Right ventricle myocardium inferior (tissue), 1 donor: ENCODE data around the gene GPR143. TPM values are rescaled to one million over a fixed set of nuclear protein-coding genes. Genes with fewer than 3 reads are reported as not detected.

ENCODE experiments used
- ATAC-seq: fragments of 200-7000 bp; cut with Tn5 transposase; one replicate; pipeline ENCODE4 v1.9.1; 2020; ENCODE audit warnings: mild to moderate bottlenecking, moderate library complexity
- DNase-seq: peaks from one replicate; pipeline ENCODE4 v3.0.0; 2021; ENCODE audit errors: missing footprints
- intact Hi-C: fragments of 100-400 bp; cut with DNase I; formaldehyde crosslinking; loops from one replicate; pipeline ENCODE4 v1.11.0; 2022
- total RNA-seq: library from RNA; stranded (reverse); fragmentation: NEBNext Ultra II Directional; extraction: Animal tissue kit (Norgen Biotek cat#: 25700); gene quantifications from one replicate; pipeline ENCODE4 v1.2.1, GENCODE V29; 2021
- donor health status: DM: no; HTN: yes; CAD: no; lungs with severe emphysema.

GPR143 gene
- total RNA-seq, 1 donor from 2014 or later, result not detected

GRCh38 chrX:9729171-9729885 is 36.3 kb downstream of the GPR143 start:
- no peak for DNase-seq
- intact Hi-C loops, result no loop called here
- no peak for ATAC-seq

- ATAC-seq, result no peak
- intact Hi-C loops, result no loop called here
- DNase-seq, result no peak
Measured at GRCh38 chrX:9728261-9728660, 37.4 kb downstream of the GPR143 start.

GRCh38 chrX:9724711-9725110 is 40.9 kb downstream of the GPR143 start:
- DNase-seq (no peak), ATAC-seq (no peak)
- intact Hi-C loops, result no loop called here

- intact Hi-C loops, result no loop called here
- DNase-seq, result no peak
Measured at GRCh38 chrX:9717376-9717775, 48.3 kb downstream of the GPR143 start.

GRCh38 chrX:9710332-9710731 is 55.3 kb downstream of the GPR143 start:
- intact Hi-C loops, result no loop called here
- DNase-seq (no peak), ATAC-seq (no peak)

More at GRCh38 chrX:9717376-9717775, 48.3 kb downstream of the GPR143 start:
- ATAC-seq, result no peak

GRCh38 chrX:9708923-9709553 is 56.6 kb downstream of the GPR143 start:
- ATAC-seq (peak; percentile 59), DNase-seq (peak; percentile 85)
- intact Hi-C loops, result loop anchor here (2.0 kb wide), 1 partner anchor 738 kb away; no protein-coding TSS in a partner anchor

GRCh38 chrX:9708086-9708485 is 57.6 kb downstream of the GPR143 start:
- no peak for DNase-seq
- intact Hi-C loops, result loop anchor here (2.0 kb wide), 1 partner anchor 737 kb away; no protein-coding TSS in a partner anchor
- no peak for ATAC-seq

GRCh38 chrX:9707306-9708033 is 58.2 kb downstream of the GPR143 start:
- no peak for DNase-seq
- no peak for ATAC-seq
- intact Hi-C loops, result loop anchor here (2.0 kb wide), 1 partner anchor 737 kb away; no protein-coding TSS in a partner anchor

- ATAC-seq, result no peak
- DNase-seq, result no peak
- intact Hi-C loops, result no loop called here
Measured at GRCh38 chrX:9706421-9706820, 59.2 kb downstream of the GPR143 start.

GRCh38 chrX:9704876-9705465 is 60.7 kb downstream of the GPR143 start:
- no peak for DNase-seq
- intact Hi-C loops, result no loop called here
- ATAC-seq, result no peak

GRCh38 chrX:9703406-9703805 is 62.2 kb downstream of the GPR143 start:
- intact Hi-C loops, result no loop called here
- DNase-seq, result no peak
- ATAC-seq, result no peak

- DNase-seq, result no peak
- no peak for ATAC-seq
- intact Hi-C loops, result no loop called here
Measured at GRCh38 chrX:9701790-9702189, 63.9 kb downstream of the GPR143 start.

- DNase-seq (no peak), ATAC-seq (no peak)
- intact Hi-C loops, result no loop called here
Measured at GRCh38 chrX:9700555-9700954, 65.1 kb downstream of the GPR143 start.

GRCh38 chrX:9698576-9698975 is 67.1 kb downstream of the GPR143 start:
- ATAC-seq, result no peak
- intact Hi-C loops, result no loop called here

GRCh38 chrX:9693307-9694001 is 72.2 kb downstream of the GPR143 start:
- ATAC-seq, result no peak
- intact Hi-C loops, result no loop called here

More at GRCh38 chrX:9698576-9698975, 67.1 kb downstream of the GPR143 start:
- no peak for DNase-seq

GRCh38 chrX:9690046-9690445 is 75.6 kb downstream of the GPR143 start:
- DNase-seq (no peak), ATAC-seq (no peak)
- intact Hi-C loops, result no loop called here

More at GRCh38 chrX:9693307-9694001, 72.2 kb downstream of the GPR143 start:
- DNase-seq, result no peak

GRCh38 chrX:9688833-9689232 is 76.8 kb downstream of the GPR143 start:
- DNase-seq, result no peak
- no peak for ATAC-seq
- intact Hi-C loops, result no loop called here

- no peak for ATAC-seq
- no peak for DNase-seq
- intact Hi-C loops, result no loop called here
Measured at GRCh38 chrX:9687899-9688298, 77.7 kb downstream of the GPR143 start.

- DNase-seq (no peak), ATAC-seq (no peak)
- intact Hi-C loops, result no loop called here
Measured at GRCh38 chrX:9683350-9683749, 82.3 kb downstream of the GPR143 start.
